HepG2 (cell line): Measurements from ENCODE around the gene CLIC1. TPM values are rescaled to one million over a fixed set of nuclear protein-coding genes. Genes with fewer than 3 reads are reported as not detected.

Experiments used
- AHDC1 ChIP-seq: sonication (generic); formaldehyde crosslinking; IDR thresholded peaks from 2 replicates; pipeline ENCODE4 v1.5.1; 2020; ENCODE audit warnings: mild to moderate bottlenecking, missing genetic modification reagents, borderline replicate concordance
- EED ChIP-seq: sonication (generic); formaldehyde crosslinking; IDR thresholded peaks from 2 replicates; pipeline ENCODE4 v1.5.0; 2020; ENCODE audit warnings: mild to moderate bottlenecking, missing genetic modification reagents
- FOSL2 ChIP-seq: sonication (generic); formaldehyde crosslinking; IDR thresholded peaks from 2 replicates; pipeline ENCODE4 v1.4.0; 2020; ENCODE audit warnings: missing genetic modification reagents
- FOXP4 ChIP-seq: sonication (generic); formaldehyde crosslinking; IDR thresholded peaks from 2 replicates; pipeline ENCODE4 v1.4.0; 2020; ENCODE audit warnings: missing genetic modification reagents
- KDM5B ChIP-seq: sonication (generic); formaldehyde crosslinking; IDR thresholded peaks from 2 replicates; pipeline ENCODE4 v1.4.0; 2020; ENCODE audit warnings: missing genetic modification reagents, mild to moderate bottlenecking, borderline replicate concordance
- NFE2L2 ChIP-seq: fragments of 150-350 bp; IDR thresholded peaks from 2 replicates; pipeline ENCODE4 v1.6.1; 2014; ENCODE audit warnings: low read length
- NR2F6 ChIP-seq, 2 experiments: IDR thresholded peaks; 2 replicates each; pipeline ENCODE4 v1.6.1; 2016; ENCODE audit warnings: antibody characterized with exemption in 1 of 2, mild to moderate bottlenecking in 1 of 2
- PCBP1 ChIP-seq: fragments of 200-400 bp; formaldehyde crosslinking; IDR thresholded peaks from 2 replicates; pipeline ENCODE4 v1.6.1; 2017; ENCODE audit warnings: mild to moderate bottlenecking, low read depth, low read length, borderline replicate concordance
- RBM39 ChIP-seq: fragments of 200-400 bp; formaldehyde crosslinking; IDR thresholded peaks from one replicate; pipeline ENCODE4 v1.6.1; 2018; ENCODE audit warnings: antibody characterized with exemption, mild to moderate bottlenecking, low read depth, low read length; ENCODE audit not compliant: poor library complexity, severe bottlenecking
- TERF1 ChIP-seq: sonication (generic); formaldehyde crosslinking; IDR thresholded peaks from 2 replicates; pipeline ENCODE4 v1.8.0; 2022; ENCODE audit warnings: mild to moderate bottlenecking, missing genetic modification reagents, moderate library complexity
- THAP9 ChIP-seq: sonication (generic); formaldehyde crosslinking; IDR thresholded peaks from 2 replicates; pipeline ENCODE4; 2020; ENCODE audit warnings: missing genetic modification reagents, mild to moderate bottlenecking, borderline replicate concordance
- ZBTB7B ChIP-seq: sonication (generic); formaldehyde crosslinking; IDR thresholded peaks from 2 replicates; pipeline ENCODE4 v1.4.0; 2020; ENCODE audit warnings: missing genetic modification reagents
- ZNF576 ChIP-seq: sonication (generic); formaldehyde crosslinking; IDR thresholded peaks from 2 replicates; pipeline ENCODE4 v1.4.0; 2020; ENCODE audit warnings: mild to moderate bottlenecking, missing genetic modification reagents
- ZNF782 ChIP-seq: sonication (generic); formaldehyde crosslinking; IDR thresholded peaks from 2 replicates; pipeline ENCODE4 v1.4.0; 2020; ENCODE audit warnings: missing genetic modification reagents, mild to moderate bottlenecking, borderline replicate concordance
- ZNF850 ChIP-seq: sonication (generic); formaldehyde crosslinking; conservative IDR thresholded peaks from 2 replicates; pipeline ENCODE4 v1.9.0; 2021; ENCODE audit warnings: mild to moderate bottlenecking, missing genetic modification reagents
- polyA plus RNA-seq, 8 experiments: library from polyadenylated mRNA; depleted of rRNA in 3 of 8; stranded (reverse) in 7 of 8; unstranded in 1 of 8; fragments of >200 nt; fragmentation: Illumina TruSeq in 4 of 8; extraction: Trizol in 4 of 8; gene quantifications; 2 replicates each; pipeline versions ENCODE4 v1.2.1 to v1.2.3, GENCODE V29; 2011 to 2016; ENCODE audit warnings: low read depth in 4 of 8, missing spikeins in 1 of 8, mixed read lengths in 1 of 8; ENCODE audit not compliant: insufficient read depth in 1 of 8
- total RNA-seq, 5 experiments: library from RNA; depleted of rRNA; stranded (reverse); fragments of >200 nt; fragmentation: Illumina TruSeq; extraction: Trizol; gene quantifications; 2 replicates each; pipeline ENCODE4 v1.2.3, GENCODE V29; 2016; ENCODE audit warnings: low read depth in 1 of 5

CLIC1 gene
- total and polyA plus RNA-seq, 2 of the 13 experiments (the other 11 are each of a cell fraction or from before 2014, with no cell fraction given): 602 to 891 TPM

GRCh38 chr6:31736021-31736767 lies at the start of gene CLIC1 (continued):
- 0 out of 2 replicates have a peak, but pooled peaks have one; percentile 21 for TF ChIP-seq AHDC1 (CRISPR knock-in tag)
- TF ChIP-seq NR2F6 (IDR thresholded peaks at IDR 0.05): no peak; the same call in 1 of the 2 replicates
- TF ChIP-seq NR2F6 (CRISPR knock-in tag; IDR thresholded peaks at IDR 0.05): 0 out of 2 replicates have a peak, but pooled peaks have one; percentile 28
- peak; percentile 72 for TF ChIP-seq FOXP4 (CRISPR knock-in tag)
- TF ChIP-seq ZNF850 (CRISPR knock-in tag): no peak
- TF ChIP-seq RBM39: peak; percentile 97
- peak; percentile 98 for TF ChIP-seq FOSL2 (CRISPR knock-in tag)
- 0 out of 2 replicates have a peak, but pooled peaks have one; percentile 22 for TF ChIP-seq THAP9 (CRISPR knock-in tag)
- TF ChIP-seq ZNF782: no peak
- no peak for TF ChIP-seq EED
- TF ChIP-seq KDM5B (CRISPR knock-in tag): peak; percentile 42; the same call in 1 of the 2 replicates
- no peak for TF ChIP-seq TERF1 (CRISPR knock-in tag)
- TF ChIP-seq ZNF576 (CRISPR knock-in tag): 0 out of 2 replicates have a peak, but pooled peaks have one; percentile 32
- 0 out of 2 replicates have a peak, but pooled peaks have one; percentile 77 for TF ChIP-seq PCBP1
- TF ChIP-seq ZBTB7B (CRISPR knock-in tag): peak; percentile 55
- TF ChIP-seq NFE2L2: peak; percentile 32; the same call in 1 of the 2 replicates
